Left lobe of liver (tissue), 2 donors: ENCODE results near the gene ACAD9. TPM values are rescaled to one million over a fixed set of nuclear protein-coding genes. Genes with fewer than 3 reads are reported as not detected.

Experiments
- ATAC-seq: fragments of 200-7000 bp; cut with Tn5 transposase; one replicate; pipeline ENCODE4 v1.9.1; 2020; ENCODE audit warnings: mild to moderate bottlenecking, moderate library complexity
- DNase-seq: peaks from one replicate; pipeline ENCODE4 v3.0.0-alpha.2; 2020; ENCODE audit warnings: low spot score
- total RNA-seq: library from RNA; stranded (reverse); gene quantifications from one replicate; pipeline ENCODE4 v1.2.1, GENCODE V29; 2021
- donor health status: DM: no; HTN: no; CAD: no; lungs with moderate emphysema.
- donor health status: DM: no; HTN: yes; CAD: no.

The ACAD9 gene
- total RNA-seq, 1 donor from 2014 or later, result 30.7 TPM

GRCh38 chr3:128932516-128933212 is 53.2 kb downstream of the ACAD9 start:
- ATAC-seq, result no peak
- peak; percentile 32 for DNase-seq

GRCh38 chr3:128933213-128933921 is 53.9 kb downstream of the ACAD9 start:
- DNase-seq, result peak; percentile 31

GRCh38 chr3:128933922-128934253 is 54.5 kb downstream of the ACAD9 start:
- peak; percentile 19 for DNase-seq
- no peak for ATAC-seq

More at GRCh38 chr3:128933213-128933921, 53.9 kb downstream of the ACAD9 start:
- no peak for ATAC-seq

- peak; percentile 11 for DNase-seq
- ATAC-seq, result no peak
Observed at GRCh38 chr3:128935922-128936321, 56.5 kb downstream of the ACAD9 start.

GRCh38 chr3:128936341-128936740 is 56.9 kb downstream of the ACAD9 start:
- DNase-seq (peak; percentile 15), ATAC-seq (no peak)

- no peak for ATAC-seq
Observed at GRCh38 chr3:128940252-128940651, 60.8 kb downstream of the ACAD9 start.

GRCh38 chr3:128942161-128942952 is 62.9 kb downstream of the ACAD9 start:
- DNase-seq (no peak), ATAC-seq (no peak)

More at GRCh38 chr3:128940252-128940651, 60.8 kb downstream of the ACAD9 start:
- no peak for DNase-seq

GRCh38 chr3:128945041-128945877 is 65.8 kb downstream of the ACAD9 start:
- DNase-seq, result no peak
- ATAC-seq, result no peak

GRCh38 chr3:128945878-128946175 is 66.4 kb downstream of the ACAD9 start:
- no peak for ATAC-seq
- no peak for DNase-seq

GRCh38 chr3:128946411-128946810 is 67.0 kb downstream of the ACAD9 start:
- no peak for ATAC-seq
- no peak for DNase-seq

GRCh38 chr3:128949158-128949557 is 69.7 kb downstream of the ACAD9 start:
- ATAC-seq, result no peak

GRCh38 chr3:128950223-128950938 is 71.0 kb downstream of the ACAD9 start:
- no peak for DNase-seq
- ATAC-seq, result peak; percentile 65

More at GRCh38 chr3:128949158-128949557, 69.7 kb downstream of the ACAD9 start:
- DNase-seq, result no peak

GRCh38 chr3:128956440-128956839 is 77.0 kb downstream of the ACAD9 start:
- ATAC-seq, result no peak
- no peak for DNase-seq

Other genes with a start within 250 kb of the ACAD9 start
- 198 TPM for gene RPN1, start 228.8 kb upstream of the ACAD9 start, total RNA-seq
- gene RAB7A, start 153.4 kb upstream of the ACAD9 start, total RNA-seq, result 103 TPM
- not detected for gene CFAP92, start 114.5 kb downstream of the ACAD9 start, total RNA-seq
- gene EFCC1, start 121.7 kb downstream of the ACAD9 start, total RNA-seq, result 0.53 TPM
- gene GP9, start 181.2 kb downstream of the ACAD9 start, total RNA-seq, result 0.20 TPM
- gene RAB43, start 242.2 kb downstream of the ACAD9 start, total RNA-seq, result 38.1 TPM